Tibial nerve (tissue), 4 donors: ENCODE results near the gene HPS4. TPM values are rescaled to one million over a fixed set of nuclear protein-coding genes. Genes with fewer than 3 reads are reported as not detected.

Experiments used
- DNase-seq, 2 donors: peaks; one replicate each; pipeline ENCODE4 v3.0.0-alpha.2; 2019; ENCODE audit warnings: low spot score in 2 of 2
- H3K27ac ChIP-seq, 4 donors: fragments of 200-600 bp; sonication (generic) in 3 of 4; one replicate each; pipeline ENCODE4 v1.5.1; 2017 to 2019; ENCODE audit warnings: mild to moderate bottlenecking in 1 of 4
- H3K27me3 ChIP-seq, 2 donors: fragments of 200-600 bp; sonication (generic) in 1 of 2; one replicate each; pipeline versions ENCODE4 v1.5.1 to v1.6.0; 2017 to 2019
- H3K36me3 ChIP-seq, 3 donors: fragments of 200-600 bp; sonication (generic); one replicate each; pipeline ENCODE4 v1.5.1; 2018 to 2019
- H3K4me1 ChIP-seq, 4 donors: fragments of 200-600 bp; sonication (generic) in 3 of 4; one replicate each; pipeline ENCODE4 v1.5.1; 2017 to 2019
- H3K4me3 ChIP-seq, 4 donors: fragments of 200-600 bp; sonication (generic) in 3 of 4; one replicate each; pipeline ENCODE4 v1.5.1; 2017 to 2019; ENCODE audit warnings: mild to moderate bottlenecking in 1 of 4, moderate library complexity in 1 of 4
- H3K9me3 ChIP-seq, 4 donors: fragments of 200-600 bp; sonication (generic) in 3 of 4; one replicate each; pipeline ENCODE4 v1.5.1; 2017 to 2019
- CTCF ChIP-seq, 5 experiments: fragments of 200-600 bp in 3 of 5; fragments of 450-650 bp in 2 of 5; sonication (generic) in 3 of 5; IDR thresholded peaks; one replicate each; pipeline ENCODE4 v1.5.1; 2016 to 2019; ENCODE audit warnings: antibody characterized with exemption in 5 of 5, mild to moderate bottlenecking in 3 of 5, moderate library complexity in 2 of 5
- EP300 ChIP-seq, 2 donors: sonication (generic); formaldehyde crosslinking; IDR thresholded peaks; one replicate each; pipeline ENCODE4 v1.6.1; 2017; ENCODE audit warnings: antibody characterized with exemption in 2 of 2, mild to moderate bottlenecking in 1 of 2
- POLR2A ChIP-seq, 2 donors: fragments of 450-650 bp; IDR thresholded peaks; one replicate each; pipeline ENCODE4 v1.6.1; 2017; ENCODE audit warnings: antibody characterized with exemption in 2 of 2, mild to moderate bottlenecking in 2 of 2, moderate library complexity in 2 of 2
- WGBS, 2 donors: methylation state at CpG; one replicate each; pipeline ENCODE4 v1.1.5; 2018; 5-methylcytosine and 5-hydroxymethylcytosine counted together
- total RNA-seq, 4 donors: library from RNA; depleted of rRNA; stranded (reverse); fragments of >200 nt; gene quantifications; one replicate each; pipeline ENCODE4 v1.1.0, GENCODE V29; 2016

Gene HPS4
- total RNA-seq, 4 donors from 2014 or later = 32.7 to 62.3 (median 46.0) TPM

GRCh38 chr22:26482161-26482560 is 1.4 kb downstream of the HPS4 start:
- Histone ChIP-seq H3K36me3 (peaks cover 0 to 42% (median 5%) of the 10 kb centered on the region in 3 donors), H3K27me3 (no peaks in the 10 kb centered on the region), H3K27ac (peak overlapping the region in 2 of 4 donors; percentile 97 to 100), H3K4me3 (no peak overlapping the region), H3K4me1 (peaks cover 0 to 82% (median 39%) of the 10 kb centered on the region in 4 donors), H3K9me3 (no peaks in the 10 kb centered on the region)
- DNase-seq = no peak
- 48 to 50% methylated on average over 5 of the region's 5 CpGs for WGBS, 2 donors
- TF ChIP-seq POLR2A (IDR thresholded peaks at IDR 0.05) = no peak
- TF ChIP-seq EP300 (IDR thresholded peaks at IDR 0.05) = no peak
- no peak for TF ChIP-seq CTCF (IDR thresholded peaks at IDR 0.05)

- whole genome bisulfite sequencing, 2 donors = 62 to 65% methylated on average over 4 of the region's 4 CpGs
- no peak overlapping the region for H3K4me3 ChIP-seq
- DNase-seq = no peak
- peaks cover 0 to 87% (median 39%) of the 10 kb centered on the region in 4 donors for H3K4me1 ChIP-seq
- peaks cover 0 to 42% (median 8%) of the 10 kb centered on the region in 3 donors for H3K36me3 ChIP-seq
- no peaks in the 10 kb centered on the region for H3K9me3 ChIP-seq
- H3K27ac ChIP-seq = peak overlapping the region in 2 of 4 donors; percentile 32 to 38
- TF ChIP-seq POLR2A (IDR thresholded peaks at IDR 0.05) = no peak
- no peak for TF ChIP-seq CTCF (IDR thresholded peaks at IDR 0.05)
- no peak for TF ChIP-seq EP300 (IDR thresholded peaks at IDR 0.05)
- H3K27me3 ChIP-seq = no peaks in the 10 kb centered on the region
Observed at GRCh38 chr22:26481694-26482093, 1.9 kb downstream of the HPS4 start.

- Histone ChIP-seq H3K27me3 (no peaks in the 10 kb centered on the region), H3K4me1 (peaks cover 0 to 88% (median 39%) of the 10 kb centered on the region in 4 donors), H3K27ac (peak overlapping the region in 2 of 4 donors; percentile 25 to 55), H3K4me3 (no peak overlapping the region), H3K36me3 (peaks cover 0 to 43% (median 8%) of the 10 kb centered on the region in 3 donors), H3K9me3 (no peaks in the 10 kb centered on the region)
- WGBS, 2 donors = 68 to 71% methylated on average over 6 of the region's 6 CpGs
- TF ChIP-seq POLR2A (IDR thresholded peaks at IDR 0.05) (no peak), CTCF (IDR thresholded peaks at IDR 0.05) (no peak), EP300 (IDR thresholded peaks at IDR 0.05) (no peak)
- no peak for DNase-seq
Observed at GRCh38 chr22:26481112-26481693, 2.4 kb downstream of the HPS4 start.

GRCh38 chr22:26480611-26480932 is 3.0 kb downstream of the HPS4 start:
- Histone ChIP-seq H3K9me3 (no peaks in the 10 kb centered on the region), H3K4me1 (peaks cover 0 to 82% (median 39%) of the 10 kb centered on the region in 4 donors), H3K36me3 (peaks cover 0 to 43% (median 8%) of the 10 kb centered on the region in 3 donors), H3K27me3 (no peaks in the 10 kb centered on the region), H3K4me3 (no peak overlapping the region), H3K27ac (peak overlapping the region in 2 of 4 donors; percentile 55 to 70)
- WGBS, 2 donors = 69 to 75% methylated on average over 2 of the region's 2 CpGs
- TF ChIP-seq CTCF (IDR thresholded peaks at IDR 0.05) (no peak), POLR2A (IDR thresholded peaks at IDR 0.05) (no peak), EP300 (IDR thresholded peaks at IDR 0.05) (no peak)
- no peak for DNase-seq

- Histone ChIP-seq H3K27me3 (no peaks in the 10 kb centered on the region), H3K27ac (peak overlapping the region in 2 of 4 donors; percentile 55 to 70), H3K36me3 (peaks cover 0 to 49% (median 8%) of the 10 kb centered on the region in 3 donors), H3K4me1 (peaks cover 0 to 76% (median 38%) of the 10 kb centered on the region in 4 donors), H3K9me3 (no peaks in the 10 kb centered on the region), H3K4me3 (peak overlapping the region in 3 of 4 donors; percentile 6 to 17 (median 9))
- DNase-seq = no peak
- WGBS, 2 donors = 42 to 51% methylated on average over 12 of the region's 12 CpGs
- no peak for TF ChIP-seq CTCF (IDR thresholded peaks at IDR 0.05)
- TF ChIP-seq POLR2A (IDR thresholded peaks at IDR 0.05) = no peak
- TF ChIP-seq EP300 (IDR thresholded peaks at IDR 0.05) = no peak
Observed at GRCh38 chr22:26479792-26480610, 3.6 kb downstream of the HPS4 start.
